OCI-LY1 (cell line): ENCODE results near the gene TMEM200C.

Experiments
- EZH2 ChIP-seq: fragments of 200-600 bp; sonication (generic), shearing (Covaris generic); IDR thresholded peaks from 2 replicates; pipeline ENCODE4 v1.8.0; 2017; ENCODE audit warnings: borderline replicate concordance, mixed run types, mild to moderate bottlenecking, antibody characterized with exemption, low read length, moderate library complexity, mixed read lengths
- TF ChIP-seq, protein P1 (sequence below): fragments of 200-600 bp; sonication (generic), shearing (Covaris generic); IDR thresholded peaks from 2 replicates; pipeline ENCODE4 v1.5.1; 2017; ENCODE audit warnings: mild to moderate bottlenecking, antibody characterized with exemption, low read length, moderate library complexity, mixed read lengths

DNA sequence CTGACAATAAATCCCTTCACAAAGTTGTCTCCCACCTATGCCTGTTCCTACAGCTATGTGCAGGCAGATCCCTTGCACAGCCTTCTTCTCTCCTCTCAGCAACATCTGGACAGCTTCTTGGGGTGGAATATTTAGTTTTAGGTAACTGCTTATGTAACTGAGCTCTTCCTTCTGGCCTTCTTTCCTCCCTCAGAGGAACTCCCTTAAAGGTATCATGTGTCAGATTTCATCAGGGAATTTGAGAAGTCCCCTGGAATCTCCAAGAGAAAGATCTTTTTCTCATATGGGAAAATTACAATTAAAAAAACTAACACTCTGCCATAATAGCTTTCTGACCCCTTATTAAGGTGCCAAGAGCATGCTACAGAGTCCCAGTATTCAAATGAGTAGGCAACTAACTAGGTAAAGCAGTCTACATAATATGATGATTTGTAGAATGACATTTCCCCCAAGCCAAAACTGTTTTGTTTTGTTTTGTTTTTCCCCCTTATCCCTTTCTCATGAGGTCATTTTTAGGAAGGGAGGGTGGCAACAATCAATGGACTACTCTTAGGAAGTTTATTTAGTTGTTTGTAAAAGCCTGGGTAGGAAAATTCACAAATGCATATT, 2.4 kb downstream of the TMEM200C start:
- TF ChIP-seq, protein P1, sequence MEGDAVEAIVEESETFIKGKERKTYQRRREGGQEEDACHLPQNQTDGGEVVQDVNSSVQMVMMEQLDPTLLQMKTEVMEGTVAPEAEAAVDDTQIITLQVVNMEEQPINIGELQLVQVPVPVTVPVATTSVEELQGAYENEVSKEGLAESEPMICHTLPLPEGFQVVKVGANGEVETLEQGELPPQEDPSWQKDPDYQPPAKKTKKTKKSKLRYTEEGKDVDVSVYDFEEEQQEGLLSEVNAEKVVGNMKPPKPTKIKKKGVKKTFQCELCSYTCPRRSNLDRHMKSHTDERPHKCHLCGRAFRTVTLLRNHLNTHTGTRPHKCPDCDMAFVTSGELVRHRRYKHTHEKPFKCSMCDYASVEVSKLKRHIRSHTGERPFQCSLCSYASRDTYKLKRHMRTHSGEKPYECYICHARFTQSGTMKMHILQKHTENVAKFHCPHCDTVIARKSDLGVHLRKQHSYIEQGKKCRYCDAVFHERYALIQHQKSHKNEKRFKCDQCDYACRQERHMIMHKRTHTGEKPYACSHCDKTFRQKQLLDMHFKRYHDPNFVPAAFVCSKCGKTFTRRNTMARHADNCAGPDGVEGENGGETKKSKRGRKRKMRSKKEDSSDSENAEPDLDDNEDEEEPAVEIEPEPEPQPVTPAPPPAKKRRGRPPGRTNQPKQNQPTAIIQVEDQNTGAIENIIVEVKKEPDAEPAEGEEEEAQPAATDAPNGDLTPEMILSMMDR, result no peak
- TF ChIP-seq EZH2, result no peak
